ENCODE results near the gene DOLK. TPM values are rescaled to one million over a fixed set of nuclear protein-coding genes. Genes with fewer than 3 reads are reported as not detected.
"Not testable (repeated sequence)": the region's sequence is repeated elsewhere in the genome, so short reads cannot be mapped to it uniquely, and the experiment has no call there.

The DOLK gene
- total and polyA plus RNA-seq, 12 donors: 4.6 to 42.3 (median 28.3) TPM

DNA sequence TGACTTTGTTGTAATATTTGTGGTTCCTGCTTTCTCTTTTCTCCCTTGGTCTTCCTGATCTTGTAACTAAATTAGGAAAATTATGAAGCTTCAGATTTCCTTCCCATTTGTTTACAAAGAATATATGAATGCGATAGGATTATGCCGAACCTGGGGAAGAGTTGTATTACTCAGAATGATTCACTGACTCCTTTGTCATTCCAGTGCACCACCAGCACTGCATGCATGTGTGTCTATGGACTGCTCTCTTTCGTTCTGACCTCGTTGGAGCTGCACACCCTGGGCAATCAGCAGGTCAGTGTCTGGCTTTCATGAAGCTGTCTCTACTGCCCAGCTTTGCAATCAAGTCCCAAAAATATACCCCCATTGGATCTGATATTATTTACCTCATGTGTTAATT lies 25.6 kb upstream of the DOLK start:
- Histone ChIP-seq H3K9me3 (replicated peaks in 1 of 3) (no peaks in the 10 kb centered on the region), H3K27ac (no peak overlapping the region), H3K4me3 (no peak overlapping the region), H3K4me1 (replicated peaks in 1 of 2) (no peaks in the 10 kb centered on the region), H3K36me3 (replicated peaks in 1 of 2) (peaks cover 0 to 89% of the 10 kb centered on the region in 2 donors), H3K27me3 (no peaks in the 10 kb centered on the region)
- 48 to 72% (median 64%) methylated on average over 4 of the region's 4 CpGs for WGBS, 4 donors
- intact Hi-C loops (cut with DNase I): no loop called here
- no peak for TF ChIP-seq POLR2A (IDR thresholded peaks at IDR 0.05)
- TF ChIP-seq, protein P1, sequence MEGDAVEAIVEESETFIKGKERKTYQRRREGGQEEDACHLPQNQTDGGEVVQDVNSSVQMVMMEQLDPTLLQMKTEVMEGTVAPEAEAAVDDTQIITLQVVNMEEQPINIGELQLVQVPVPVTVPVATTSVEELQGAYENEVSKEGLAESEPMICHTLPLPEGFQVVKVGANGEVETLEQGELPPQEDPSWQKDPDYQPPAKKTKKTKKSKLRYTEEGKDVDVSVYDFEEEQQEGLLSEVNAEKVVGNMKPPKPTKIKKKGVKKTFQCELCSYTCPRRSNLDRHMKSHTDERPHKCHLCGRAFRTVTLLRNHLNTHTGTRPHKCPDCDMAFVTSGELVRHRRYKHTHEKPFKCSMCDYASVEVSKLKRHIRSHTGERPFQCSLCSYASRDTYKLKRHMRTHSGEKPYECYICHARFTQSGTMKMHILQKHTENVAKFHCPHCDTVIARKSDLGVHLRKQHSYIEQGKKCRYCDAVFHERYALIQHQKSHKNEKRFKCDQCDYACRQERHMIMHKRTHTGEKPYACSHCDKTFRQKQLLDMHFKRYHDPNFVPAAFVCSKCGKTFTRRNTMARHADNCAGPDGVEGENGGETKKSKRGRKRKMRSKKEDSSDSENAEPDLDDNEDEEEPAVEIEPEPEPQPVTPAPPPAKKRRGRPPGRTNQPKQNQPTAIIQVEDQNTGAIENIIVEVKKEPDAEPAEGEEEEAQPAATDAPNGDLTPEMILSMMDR (IDR thresholded peaks at IDR 0.05): no peak
- peak in 3 of 7 donors; percentile 23 to 30 (median 29) for DNase-seq

DNA sequence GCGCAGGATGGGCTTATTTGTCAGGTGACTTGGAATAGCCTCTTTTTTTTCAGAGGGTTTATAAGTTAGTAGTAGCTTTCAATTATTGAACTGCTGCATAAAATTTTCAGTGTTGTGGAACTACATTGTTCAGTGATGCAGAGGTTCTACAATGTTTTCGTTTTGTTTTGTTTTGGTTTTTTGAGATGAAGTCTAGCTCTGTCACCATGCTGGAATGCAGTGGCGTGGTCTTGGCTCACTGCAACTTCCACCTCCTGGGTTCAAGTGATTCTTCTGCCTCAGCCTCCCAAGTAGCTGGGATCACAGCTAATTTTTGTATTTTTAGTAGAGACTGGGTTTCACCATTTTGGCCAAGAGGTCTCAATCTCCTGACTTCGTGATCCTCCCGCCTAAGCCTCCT lies 22.1 kb upstream of the DOLK start:
- Histone ChIP-seq H3K9me3 (replicated peaks in 1 of 3) (no peaks in the 10 kb centered on the region), H3K27me3 (no peaks in the 10 kb centered on the region), H3K27ac (no peak overlapping the region), H3K4me3 (no peak overlapping the region), H3K36me3 (replicated peaks in 1 of 2) (peaks cover 0 to 59% of the 10 kb centered on the region in 2 donors), H3K4me1 (replicated peaks in 1 of 2) (no peaks in the 10 kb centered on the region)
- intact Hi-C loops (cut with DNase I): no loop called here
- TF ChIP-seq POLR2A (IDR thresholded peaks at IDR 0.05): no peak
- TF ChIP-seq, protein P1 (IDR thresholded peaks at IDR 0.05): no peak
- DNase-seq: no peak
- WGBS, 4 donors: 92 to 96% (median 95%) methylated on average over 5 of the region's 5 CpGs

GRCh38 chr9:128961403-128961802 lies 14.0 kb upstream of the DOLK start:
- H3K27ac ChIP-seq; DNase-seq; H3K4me1 ChIP-seq (replicated peaks in 1 of 2); H3K27me3 ChIP-seq; intact Hi-C loops (cut with DNase I); H3K9me3 ChIP-seq (replicated peaks in 1 of 3); H3K4me3 ChIP-seq: not testable (repeated sequence)
- peaks cover 0 to 71% of the 10 kb centered on the region in 2 donors for H3K36me3 ChIP-seq (replicated peaks in 1 of 2)
- WGBS, 4 donors: 95 to 97% (median 96%) methylated on average over 9 of the region's 9 CpGs

DNA sequence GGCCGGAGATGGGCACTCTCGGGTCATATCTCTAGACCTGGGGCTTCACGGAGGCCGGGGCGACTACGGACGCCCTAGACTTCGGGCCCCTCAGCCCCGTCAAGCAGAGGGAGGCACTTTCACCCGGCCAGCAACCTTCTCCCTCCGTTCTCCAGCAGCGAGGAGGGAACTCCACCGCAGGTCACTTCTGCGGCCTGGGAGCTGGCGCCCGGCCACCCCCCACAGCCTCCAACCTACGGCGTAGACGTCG lies 201 bp downstream of the DOLK start:
- peaks cover 12 to 32% of the 10 kb centered on the region in 2 donors for H3K4me1 ChIP-seq (replicated peaks in 1 of 2)
- peak overlapping the region; percentile 45 to 83 (median 71) for H3K4me3 ChIP-seq
- no peak for DNase-seq
- peaks cover 0 to 7% of the 10 kb centered on the region in 2 donors for H3K36me3 ChIP-seq (replicated peaks in 1 of 2)
- H3K27ac ChIP-seq: peak overlapping the region; percentile 91 to 99 (median 97)
- H3K9me3 ChIP-seq (replicated peaks in 1 of 3): no peaks in the 10 kb centered on the region
- no peaks in the 10 kb centered on the region for H3K27me3 ChIP-seq
- intact Hi-C loops (cut with DNase I): no loop called here
- 1 to 2% (median 1%) methylated on average over 16 to 20 of the region's 20 CpGs; no CpG with 5 or more reads in 1 of the 4 donors for WGBS, 4 donors
- TF ChIP-seq, protein P1 (IDR thresholded peaks at IDR 0.05): no peak
- TF ChIP-seq POLR2A (IDR thresholded peaks at IDR 0.05): no peak

DNA sequence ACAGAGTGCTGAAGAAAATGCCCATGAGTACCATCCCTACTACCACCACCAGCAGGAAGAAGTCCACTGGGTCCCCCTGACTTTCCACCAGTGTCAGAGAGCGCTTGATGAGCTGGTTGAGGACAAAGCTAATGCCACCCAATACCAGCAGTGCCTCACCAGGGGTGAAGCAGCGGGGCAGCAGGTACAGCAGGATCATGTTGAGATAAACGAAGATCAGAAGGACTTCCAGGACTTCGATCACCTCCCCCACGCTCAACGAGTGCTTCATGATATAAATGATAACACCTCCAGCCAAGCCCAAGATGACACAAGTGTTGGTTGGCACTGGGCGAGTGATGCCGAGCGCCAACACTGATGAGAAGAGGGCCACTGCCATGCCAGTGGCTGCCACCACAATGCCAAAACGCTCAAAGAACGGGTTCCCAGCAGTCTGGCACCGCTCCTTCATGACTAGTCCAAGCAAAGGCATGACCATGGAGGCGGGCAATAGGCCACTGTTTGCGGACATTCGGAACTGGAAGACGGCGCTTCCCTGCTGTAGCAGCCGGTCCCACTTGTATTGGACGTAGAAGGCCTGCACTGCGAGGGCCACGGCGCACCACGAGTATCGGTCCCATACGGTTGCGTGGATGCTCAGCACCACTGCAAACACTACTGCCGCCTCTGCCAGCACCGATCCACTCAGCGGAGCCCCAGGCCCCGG lies 679 bp downstream of the DOLK start:
- peak; percentile 30 to 71 (median 55) for DNase-seq
- TF ChIP-seq, protein P1 (IDR thresholded peaks at IDR 0.05): no peak
- TF ChIP-seq POLR2A (IDR thresholded peaks at IDR 0.05): no peak
- Histone ChIP-seq H3K4me3 (peak overlapping the region; percentile 45 to 83 (median 71)), H3K27me3 (no peaks in the 10 kb centered on the region), H3K4me1 (replicated peaks in 1 of 2) (peaks cover 12 to 33% of the 10 kb centered on the region in 2 donors), H3K36me3 (replicated peaks in 1 of 2) (peaks cover 0 to 7% of the 10 kb centered on the region in 2 donors), H3K9me3 (replicated peaks in 1 of 3) (no peaks in the 10 kb centered on the region), H3K27ac (peak overlapping the region; percentile 91 to 99 (median 97))
- 29 to 89% (median 54%) methylated on average over 5 to 30 of the region's 30 CpGs for WGBS, 4 donors
- intact Hi-C loops (cut with DNase I): no loop called here
